Spinal cord (tissue), 10 donors: ENCODE measurements around the gene MED27. TPM values are rescaled to one million over a fixed set of nuclear protein-coding genes. Genes with fewer than 3 reads are reported as not detected.
A peak's percentile ranks its signal among the peaks of the same experiment; 100 is the strongest.

Source experiments
- DNase-seq, 6 donors: peaks; one replicate each; pipeline versions ENCODE4 v3.0.0 to v3.0.0-alpha.2; 2013 to 2015; ENCODE audit warnings: low spot score in 6 of 6, low read depth in 4 of 6
- H3K27ac ChIP-seq: one replicate; pipeline ENCODE4 v1.5.1; 2013; ENCODE audit warnings: low read depth, low read length, control low read depth
- H3K27me3 ChIP-seq: one replicate; pipeline ENCODE4 v1.6.1; 2013; ENCODE audit warnings: low read length; ENCODE audit not compliant: control insufficient read depth, insufficient read depth
- H3K36me3 ChIP-seq: one replicate; pipeline ENCODE4 v1.6.1; 2013; ENCODE audit warnings: low read length; ENCODE audit not compliant: control insufficient read depth, insufficient read depth
- H3K4me1 ChIP-seq: one replicate; pipeline ENCODE4 v1.6.1; 2013; ENCODE audit warnings: low read length; ENCODE audit not compliant: control insufficient read depth, insufficient read depth
- H3K4me3 ChIP-seq: one replicate; pipeline ENCODE4 v1.5.1; 2013; ENCODE audit warnings: low read depth, low read length, control low read depth
- H3K9me3 ChIP-seq: one replicate; pipeline ENCODE4 v1.6.1; 2013; ENCODE audit warnings: low read length; ENCODE audit not compliant: control insufficient read depth, insufficient read depth
- WGBS: methylation state at CpG from one replicate; pipeline ENCODE4 v1.1.5; 2013; ENCODE audit warnings: missing lambda C conversion rate; ENCODE audit not compliant: insufficient coverage; 5-methylcytosine and 5-hydroxymethylcytosine counted together
- polyA plus RNA-seq, 2 donors: library from polyadenylated mRNA; unstranded; fragments of 120-200 nt; gene quantifications; one replicate each; pipeline ENCODE4 v1.2.1, GENCODE V29; 2013; ENCODE audit not compliant: insufficient read length in 2 of 2
- total RNA-seq, 2 donors: library from RNA; depleted of rRNA in 1 of 2; stranded (reverse); fragments of 120-200 nt in 1 of 2; fragments of >200 nt in 1 of 2; gene quantifications; one replicate each; pipeline versions ENCODE4 v1.2.3 to v1.2.4, GENCODE V29; 2013 to 2014
- donor health status: healthy.

MED27 gene
- total and polyA plus RNA-seq, 4 donors, result 13.9 to 27.8 (median 25.8) TPM

DNA sequence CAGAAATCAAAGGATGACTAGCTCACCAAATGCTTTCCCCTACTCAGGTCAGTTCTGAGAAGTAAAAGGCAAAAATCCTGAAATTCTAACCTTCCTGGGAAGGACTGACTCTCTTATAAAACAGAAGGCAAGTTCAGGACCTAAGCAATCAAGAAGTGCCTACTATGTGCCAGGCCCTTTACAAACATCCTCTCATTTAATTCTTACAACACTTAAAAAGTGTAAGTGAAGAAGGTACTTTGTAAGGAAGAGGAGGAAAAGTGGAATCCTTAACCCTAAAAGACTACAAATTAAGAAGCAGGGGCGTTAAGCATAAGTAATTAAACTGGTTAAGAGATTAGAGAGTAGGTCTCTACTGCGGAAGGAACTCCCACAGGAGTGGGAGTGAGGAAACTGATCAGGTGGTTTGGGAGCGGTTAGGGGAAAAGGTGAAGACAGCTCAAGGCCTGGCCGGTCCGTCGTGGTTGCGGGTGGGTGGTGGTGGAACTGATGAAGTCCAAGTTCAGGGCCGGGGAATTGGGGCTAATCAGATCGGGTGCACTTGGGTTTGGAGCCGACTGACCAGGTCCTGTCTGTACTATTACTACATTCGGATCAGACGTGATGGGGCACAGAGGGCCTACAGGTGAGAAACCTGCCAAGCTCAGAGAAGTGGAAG is 839 bp downstream of the MED27 start:
- H3K27me3 ChIP-seq, result no peaks in the 10 kb centered on the region

GRCh38 chr9:132077881-132078698 is 1.6 kb downstream of the MED27 start:
- no peaks in the 10 kb centered on the region for H3K9me3 ChIP-seq
- peak overlapping the region; percentile 86 for H3K4me3 ChIP-seq
- H3K27me3 ChIP-seq, result no peaks in the 10 kb centered on the region
- H3K4me1 ChIP-seq, result peaks cover 11% of the 10 kb centered on the region
- H3K36me3 ChIP-seq, result peaks cover 4% of the 10 kb centered on the region
- peak in 3 of 6 donors; percentile 48 to 86 (median 68) for DNase-seq
- peak overlapping the region; percentile 10 for H3K27ac ChIP-seq
- 0% methylated on average over 3 of the region's 10 CpGs for WGBS

More for the DNA sequence above, 839 bp downstream of the MED27 start:
- no peak for DNase-seq
- WGBS, result 4% methylated on average over 12 of the region's 12 CpGs
- peak overlapping the region; percentile 67 for H3K27ac ChIP-seq
- peaks cover 4% of the 10 kb centered on the region for H3K36me3 ChIP-seq
- peaks cover 11% of the 10 kb centered on the region for H3K4me1 ChIP-seq
- peak overlapping the region; percentile 86 for H3K4me3 ChIP-seq
- H3K9me3 ChIP-seq, result no peaks in the 10 kb centered on the region

DNA sequence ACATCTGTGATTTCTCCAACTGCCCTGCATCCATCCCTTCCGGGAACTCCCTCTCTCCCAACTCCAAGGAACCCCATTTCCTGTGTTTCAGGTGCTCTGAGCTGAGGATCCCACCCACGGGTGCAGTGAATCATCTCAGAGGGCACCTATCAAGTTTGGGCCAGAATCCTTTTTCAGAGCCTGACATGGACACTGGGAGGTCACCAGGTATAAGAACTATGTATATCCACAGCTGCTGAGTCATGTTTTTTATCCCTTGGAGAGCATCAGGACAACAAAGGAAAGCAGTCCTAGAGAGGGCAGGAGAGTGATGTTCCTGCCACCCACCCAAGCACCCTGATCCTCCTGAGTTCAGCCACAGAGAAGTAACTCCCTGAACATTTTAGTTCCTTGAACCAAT is 3.8 kb downstream of the MED27 start:
- Histone ChIP-seq H3K9me3 (no peaks in the 10 kb centered on the region), H3K4me3 (no peak overlapping the region), H3K27ac (no peak overlapping the region), H3K36me3 (peaks cover 4% of the 10 kb centered on the region), H3K27me3 (no peaks in the 10 kb centered on the region), H3K4me1 (peaks cover 11% of the 10 kb centered on the region)
- no peak for DNase-seq
- WGBS, result 79% methylated on average over 2 of the region's 2 CpGs

GRCh38 chr9:132074736-132075135 is 4.9 kb downstream of the MED27 start:
- Histone ChIP-seq H3K36me3 (peaks cover 4% of the 10 kb centered on the region), H3K9me3 (no peaks in the 10 kb centered on the region), H3K4me1 (peaks cover 18% of the 10 kb centered on the region), H3K4me3 (no peak overlapping the region), H3K27me3 (no peaks in the 10 kb centered on the region), H3K27ac (no peak overlapping the region)
- DNase-seq, result no peak
- WGBS, result no CpG with 5 or more reads among the region's 2 CpGs

GRCh38 chr9:132071847-132072507 is 7.7 kb downstream of the MED27 start:
- DNase-seq, result no peak
- Histone ChIP-seq H3K27me3 (no peaks in the 10 kb centered on the region), H3K36me3 (peaks cover 13% of the 10 kb centered on the region), H3K9me3 (no peaks in the 10 kb centered on the region), H3K4me1 (peaks cover 26% of the 10 kb centered on the region), H3K4me3 (no peak overlapping the region), H3K27ac (no peak overlapping the region)
- WGBS, result 93% methylated on average over 12 of the region's 16 CpGs

DNA sequence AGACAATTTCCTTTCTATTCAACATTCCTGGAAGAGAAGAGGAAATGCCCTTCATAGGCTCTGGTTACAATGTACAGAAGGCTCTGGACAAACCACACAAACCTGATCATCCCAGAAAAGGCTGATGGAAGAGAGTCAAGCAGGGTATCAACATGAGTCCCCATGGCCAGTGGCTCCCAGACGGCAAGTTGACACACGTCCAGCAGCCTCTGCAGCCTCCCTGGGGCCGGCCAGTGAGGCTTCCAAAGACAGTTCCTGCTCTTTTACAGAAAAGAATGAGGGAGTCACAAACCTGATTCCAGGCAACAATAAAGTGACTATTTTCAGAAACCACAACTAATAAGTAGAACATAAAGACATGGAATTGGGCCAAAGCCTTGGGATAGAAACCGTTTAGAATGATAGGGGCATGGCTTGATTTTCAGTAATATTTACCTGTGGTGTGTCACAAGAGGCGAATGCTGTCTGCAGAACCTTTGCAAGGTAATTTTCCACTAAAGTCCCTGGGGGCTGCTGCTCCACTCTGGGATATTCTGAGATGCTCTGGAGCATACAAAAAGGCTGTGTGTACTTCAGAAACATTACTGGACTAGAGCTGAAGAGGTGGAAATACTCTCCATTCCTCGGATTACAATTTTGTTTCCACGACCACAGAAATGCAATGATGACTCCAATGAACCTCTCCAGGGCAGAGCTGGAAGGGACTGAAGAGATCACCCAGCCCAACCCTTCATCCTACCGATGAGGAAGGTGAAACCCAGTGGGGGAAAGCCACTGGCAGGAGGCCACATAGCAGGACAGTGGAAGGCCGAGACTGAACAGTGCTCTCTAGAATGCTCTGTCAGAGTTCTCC is 10.4 kb downstream of the MED27 start:
- DNase-seq, result peak in 1 of 6 donors; percentile 43
- 45% methylated on average over 7 of the region's 9 CpGs for whole genome bisulfite sequencing
- Histone ChIP-seq H3K4me1 (peaks cover 36% of the 10 kb centered on the region), H3K4me3 (no peak overlapping the region), H3K9me3 (no peaks in the 10 kb centered on the region), H3K27ac (no peak overlapping the region), H3K36me3 (peaks cover 18% of the 10 kb centered on the region), H3K27me3 (no peaks in the 10 kb centered on the region)

- H3K9me3 ChIP-seq, result no peaks in the 10 kb centered on the region
- no peak overlapping the region for H3K27ac ChIP-seq
- 51% methylated on average over 4 of the region's 6 CpGs for WGBS
- peaks cover 36% of the 10 kb centered on the region for H3K4me1 ChIP-seq
- peaks cover 18% of the 10 kb centered on the region for H3K36me3 ChIP-seq
- no peak overlapping the region for H3K4me3 ChIP-seq
- DNase-seq, result peak in 1 of 6 donors; percentile 63
- H3K27me3 ChIP-seq, result no peaks in the 10 kb centered on the region
These were observed 11.1 kb downstream of the MED27 start for GRCh38 chr9:132068605-132069004.

GRCh38 chr9:132066511-132066910 is 13.2 kb downstream of the MED27 start:
- H3K27ac ChIP-seq, result no peak overlapping the region
- no peaks in the 10 kb centered on the region for H3K27me3 ChIP-seq
- DNase-seq, result peak in 1 of 6 donors; percentile 65
- no peak overlapping the region for H3K4me3 ChIP-seq
- peaks cover 43% of the 10 kb centered on the region for H3K4me1 ChIP-seq
- H3K36me3 ChIP-seq, result peaks cover 18% of the 10 kb centered on the region
- H3K9me3 ChIP-seq, result no peaks in the 10 kb centered on the region
- WGBS, result 56% methylated on average over 1 of the region's 3 CpGs

GRCh38 chr9:132066057-132066456 is 13.6 kb downstream of the MED27 start:
- H3K27me3 ChIP-seq, result no peaks in the 10 kb centered on the region
- no peak for DNase-seq
- no peak overlapping the region for H3K4me3 ChIP-seq
- 89% methylated on average over 11 of the region's 11 CpGs for WGBS
- peaks cover 44% of the 10 kb centered on the region for H3K4me1 ChIP-seq
- H3K36me3 ChIP-seq, result peaks cover 18% of the 10 kb centered on the region
- no peak overlapping the region for H3K27ac ChIP-seq
- no peaks in the 10 kb centered on the region for H3K9me3 ChIP-seq
